ENCODE measurements around the gene CLDN22.
A peak's percentile ranks its signal among the peaks of the same experiment; 100 is the strongest.

CLDN22 gene

GRCh38 chr4:183320211-183321059 is at the start of gene CLDN22:
CLDN22 (minus strand) TSS chr4:183320276; CDS start chr4:183320218, 58 bp downstream.
- no peak for DNase-seq (ENCODE audit: low read depth)

- DNase-seq (ENCODE audit: low read depth): no peak
Observed at GRCh38 chr4:183369073-183369472, 49.0 kb upstream of the CLDN22 start.

- no peak for DNase-seq (ENCODE audit: low read depth)
Observed at GRCh38 chr4:183366206-183366835, 46.2 kb upstream of the CLDN22 start.

GRCh38 chr4:183364025-183364424 is 43.9 kb upstream of the CLDN22 start:
- DNase-seq (ENCODE audit: low read depth): no peak

- DNase-seq (ENCODE audit: low read depth): peak; percentile 39
Observed at GRCh38 chr4:183362916-183363542, 43.0 kb upstream of the CLDN22 start.

GRCh38 chr4:183362036-183362435 is 42.0 kb upstream of the CLDN22 start:
- no peak for DNase-seq (ENCODE audit: low read depth)

- peak; percentile 84 for DNase-seq (ENCODE audit: low read depth)
Observed at GRCh38 chr4:183360161-183360919, 40.3 kb upstream of the CLDN22 start.

- DNase-seq (ENCODE audit: low read depth): no peak
Observed at GRCh38 chr4:183358215-183358755, 38.2 kb upstream of the CLDN22 start.

GRCh38 chr4:183356931-183357675 is 37.0 kb upstream of the CLDN22 start:
- DNase-seq (ENCODE audit: low read depth): no peak

GRCh38 chr4:183356173-183356830 is 36.2 kb upstream of the CLDN22 start:
- no peak for DNase-seq (ENCODE audit: low read depth)

GRCh38 chr4:183355405-183355804 is 35.3 kb upstream of the CLDN22 start:
- peak; percentile 82 for DNase-seq (ENCODE audit: low read depth)

GRCh38 chr4:183354219-183354618 is 34.1 kb upstream of the CLDN22 start:
- no peak for DNase-seq (ENCODE audit: low read depth)

- no peak for DNase-seq (ENCODE audit: low read depth)
Observed at GRCh38 chr4:183353557-183353956, 33.5 kb upstream of the CLDN22 start.

GRCh38 chr4:183352546-183352945 is 32.5 kb upstream of the CLDN22 start:
- no peak for DNase-seq (ENCODE audit: low read depth)

- DNase-seq (ENCODE audit: low read depth): peak; percentile 80
Observed at GRCh38 chr4:183350317-183351071, 30.4 kb upstream of the CLDN22 start.

GRCh38 chr4:183349673-183350072 is 29.6 kb upstream of the CLDN22 start:
- peak; percentile 89 for DNase-seq (ENCODE audit: low read depth)

GRCh38 chr4:183348706-183349659 is 28.9 kb upstream of the CLDN22 start:
- DNase-seq (ENCODE audit: low read depth): peak; percentile 99

GRCh38 chr4:183348136-183348535 is 28.1 kb upstream of the CLDN22 start:
- no peak for DNase-seq (ENCODE audit: low read depth)

GRCh38 chr4:183347566-183347965 is 27.5 kb upstream of the CLDN22 start:
- DNase-seq (ENCODE audit: low read depth): peak; percentile 70
